Kidney epithelial cell (primary cell): ENCODE results near the gene RSAD2. TPM values are rescaled to one million over a fixed set of nuclear protein-coding genes. Genes with fewer than 3 reads are reported as not detected.

Experiments used
- DNase-seq: peaks from one replicate; pipeline ENCODE4 v3.0.0-alpha.2; 2010; ENCODE audit warnings: low read depth
- H3K27me3 ChIP-seq: 2 replicates; pipeline ENCODE4 v1.6.0; 2011; ENCODE audit warnings: low read length; ENCODE audit not compliant: control insufficient read depth, insufficient read depth
- H3K36me3 ChIP-seq: 2 replicates; pipeline ENCODE4 v1.5.1; 2011; ENCODE audit warnings: low read length; ENCODE audit not compliant: control insufficient read depth, insufficient read depth
- H3K4me3 ChIP-seq: 2 replicates; pipeline ENCODE4 v1.5.1; 2011; ENCODE audit warnings: low read depth, mild to moderate bottlenecking, control low read depth, low read length
- CTCF ChIP-seq: IDR thresholded peaks from 2 replicates; pipeline ENCODE4 v1.5.1; 2011; ENCODE audit warnings: mild to moderate bottlenecking, moderate library complexity, low read length, control low read depth, inconsistent platforms; ENCODE audit not compliant: insufficient read depth, poor library complexity, severe bottlenecking
- total RNA-seq: library from RNA; depleted of rRNA; stranded (reverse); fragments of >200 nt; gene quantifications from 2 replicates; pipeline ENCODE4 v1.2.3, GENCODE V29; 2015

RSAD2 gene
- 3.6 and 4.9 TPM in 2 replicates for total RNA-seq

- Histone ChIP-seq H3K27me3 (no peaks in the 10 kb centered on the region), H3K36me3 (no peaks in the 10 kb centered on the region), H3K4me3 (no peak within 1 kb of the TSS)
- no peak for TF ChIP-seq CTCF
- DNase-seq = no peak
These were observed at the start of gene RSAD2 for GRCh38 chr2:6877402-6878304. Gene RSAD2 (plus strand): TSS chr2:6877777. CDS start chr2:6877801, 24 bp downstream.

GRCh38 chr2:6828299-6828584, 49.3 kb upstream of the RSAD2 start:
- H3K36me3 ChIP-seq = no peaks in the 10 kb centered on the region
- no peak overlapping the region for H3K4me3 ChIP-seq
- DNase-seq = no peak
- H3K27me3 ChIP-seq = no peaks in the 10 kb centered on the region
- TF ChIP-seq CTCF = peak; percentile 30

- Histone ChIP-seq H3K27me3 (no peaks in the 10 kb centered on the region), H3K36me3 (no peaks in the 10 kb centered on the region), H3K4me3 (no peak overlapping the region)
- no peak for TF ChIP-seq CTCF
- no peak for DNase-seq
These were observed 46.3 kb upstream of the RSAD2 start for GRCh38 chr2:6831229-6831628.

- Histone ChIP-seq H3K4me3 (no peak overlapping the region), H3K27me3 (no peaks in the 10 kb centered on the region), H3K36me3 (no peaks in the 10 kb centered on the region)
- no peak for TF ChIP-seq CTCF
- no peak for DNase-seq
These were observed 44.8 kb upstream of the RSAD2 start for GRCh38 chr2:6832596-6833299.

- no peak for DNase-seq
- Histone ChIP-seq H3K27me3 (no peaks in the 10 kb centered on the region), H3K4me3 (no peak overlapping the region), H3K36me3 (no peaks in the 10 kb centered on the region)
- no peak for TF ChIP-seq CTCF
These were observed 44.3 kb upstream of the RSAD2 start for GRCh38 chr2:6833300-6833604.
